GM12874 (cell line): ENCODE results near the gene SLC44A3.

ENCODE experiments used
- TF ChIP-seq, protein P1 (sequence below): IDR thresholded peaks from 2 replicates; pipeline ENCODE4 v1.5.1; 2011; ENCODE audit warnings: low read depth, mild to moderate bottlenecking, control low read depth, low read length, moderate library complexity; ENCODE audit not compliant: insufficient read depth

Gene SLC44A3

GRCh38 chr1:94895518-94895917 lies 75.4 kb downstream of the SLC44A3 start:
- TF ChIP-seq, protein P1, sequence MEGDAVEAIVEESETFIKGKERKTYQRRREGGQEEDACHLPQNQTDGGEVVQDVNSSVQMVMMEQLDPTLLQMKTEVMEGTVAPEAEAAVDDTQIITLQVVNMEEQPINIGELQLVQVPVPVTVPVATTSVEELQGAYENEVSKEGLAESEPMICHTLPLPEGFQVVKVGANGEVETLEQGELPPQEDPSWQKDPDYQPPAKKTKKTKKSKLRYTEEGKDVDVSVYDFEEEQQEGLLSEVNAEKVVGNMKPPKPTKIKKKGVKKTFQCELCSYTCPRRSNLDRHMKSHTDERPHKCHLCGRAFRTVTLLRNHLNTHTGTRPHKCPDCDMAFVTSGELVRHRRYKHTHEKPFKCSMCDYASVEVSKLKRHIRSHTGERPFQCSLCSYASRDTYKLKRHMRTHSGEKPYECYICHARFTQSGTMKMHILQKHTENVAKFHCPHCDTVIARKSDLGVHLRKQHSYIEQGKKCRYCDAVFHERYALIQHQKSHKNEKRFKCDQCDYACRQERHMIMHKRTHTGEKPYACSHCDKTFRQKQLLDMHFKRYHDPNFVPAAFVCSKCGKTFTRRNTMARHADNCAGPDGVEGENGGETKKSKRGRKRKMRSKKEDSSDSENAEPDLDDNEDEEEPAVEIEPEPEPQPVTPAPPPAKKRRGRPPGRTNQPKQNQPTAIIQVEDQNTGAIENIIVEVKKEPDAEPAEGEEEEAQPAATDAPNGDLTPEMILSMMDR = no peak

GRCh38 chr1:94898491-94899385 lies 78.6 kb downstream of the SLC44A3 start:
- TF ChIP-seq, protein P1 = no peak

GRCh38 chr1:94899756-94900155 lies 79.6 kb downstream of the SLC44A3 start:
- TF ChIP-seq, protein P1 = no peak

- TF ChIP-seq, protein P1 = no peak
Observed at GRCh38 chr1:94901841-94902240, 81.7 kb downstream of the SLC44A3 start.

DNA sequence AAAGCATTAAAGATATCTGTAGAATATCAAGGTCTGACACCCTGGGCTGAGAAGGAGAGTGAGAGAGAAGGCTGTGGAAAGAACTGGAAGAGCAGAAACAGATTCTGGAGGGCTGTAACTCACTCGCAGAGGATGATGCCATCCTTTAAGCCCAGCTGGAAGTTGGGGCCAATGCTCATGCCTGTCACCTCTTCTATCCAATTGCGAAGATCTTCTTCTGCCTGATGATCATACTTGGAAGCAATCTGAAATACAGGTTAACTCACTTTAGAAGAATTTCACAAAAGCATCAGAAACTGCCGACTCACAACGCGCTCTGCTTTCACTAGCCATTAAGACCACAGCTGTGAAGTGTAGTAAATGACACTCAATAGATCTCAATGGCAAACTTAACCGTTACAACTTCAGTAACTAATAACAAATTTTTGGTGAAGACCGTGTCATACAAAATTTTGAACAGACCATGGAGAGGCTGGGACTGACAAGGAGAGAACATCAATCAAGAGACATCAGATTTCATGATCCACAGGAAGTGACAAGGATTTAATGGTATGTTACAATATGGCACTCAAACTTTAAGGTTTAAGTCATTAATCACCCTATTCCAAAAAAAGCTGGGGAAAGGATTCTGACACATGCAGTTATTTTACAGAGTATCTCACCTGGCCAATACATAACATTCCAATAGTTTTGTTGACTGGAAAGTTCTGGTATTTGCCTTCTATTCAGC lies 83.3 kb downstream of the SLC44A3 start:
- TF ChIP-seq, protein P1 = no peak

GRCh38 chr1:94905207-94905606 lies 85.0 kb downstream of the SLC44A3 start:
- TF ChIP-seq, protein P1 = no peak

DNA sequence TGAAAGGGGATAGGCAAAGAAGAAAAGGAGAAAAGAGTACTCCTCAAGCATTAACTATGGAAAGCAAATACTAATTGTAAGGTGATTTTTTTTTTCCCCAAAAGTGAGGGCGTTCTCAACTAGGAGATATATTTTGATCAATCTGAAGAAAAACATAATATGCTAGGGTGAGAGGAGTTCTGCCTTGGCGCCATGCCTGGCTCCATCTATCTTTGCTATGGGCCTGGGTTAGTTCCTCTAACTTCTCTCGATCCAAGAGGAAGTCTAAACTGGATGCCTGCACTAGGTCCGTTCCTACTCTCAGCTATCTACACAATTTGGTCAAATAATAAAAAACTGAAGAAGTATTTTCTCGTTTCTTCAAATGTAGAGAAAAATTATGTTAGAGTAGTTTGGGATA lies 86.2 kb downstream of the SLC44A3 start:
- TF ChIP-seq, protein P1 = no peak
